ENCODE results near the gene FBXL19.
"Not testable (repeated sequence)": the region's sequence is repeated elsewhere in the genome, so short reads cannot be mapped to it uniquely, and the experiment has no call there.

FBXL19 gene, protein sequence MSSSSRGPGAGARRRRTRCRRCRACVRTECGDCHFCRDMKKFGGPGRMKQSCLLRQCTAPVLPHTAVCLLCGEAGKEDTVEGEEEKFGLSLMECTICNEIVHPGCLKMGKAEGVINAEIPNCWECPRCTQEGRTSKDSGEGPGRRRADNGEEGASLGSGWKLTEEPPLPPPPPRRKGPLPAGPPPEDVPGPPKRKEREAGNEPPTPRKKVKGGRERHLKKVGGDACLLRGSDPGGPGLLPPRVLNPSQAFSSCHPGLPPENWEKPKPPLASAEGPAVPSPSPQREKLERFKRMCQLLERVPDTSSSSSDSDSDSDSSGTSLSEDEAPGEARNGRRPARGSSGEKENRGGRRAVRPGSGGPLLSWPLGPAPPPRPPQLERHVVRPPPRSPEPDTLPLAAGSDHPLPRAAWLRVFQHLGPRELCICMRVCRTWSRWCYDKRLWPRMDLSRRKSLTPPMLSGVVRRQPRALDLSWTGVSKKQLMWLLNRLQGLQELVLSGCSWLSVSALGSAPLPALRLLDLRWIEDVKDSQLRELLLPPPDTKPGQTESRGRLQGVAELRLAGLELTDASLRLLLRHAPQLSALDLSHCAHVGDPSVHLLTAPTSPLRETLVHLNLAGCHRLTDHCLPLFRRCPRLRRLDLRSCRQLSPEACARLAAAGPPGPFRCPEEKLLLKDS

DNA sequence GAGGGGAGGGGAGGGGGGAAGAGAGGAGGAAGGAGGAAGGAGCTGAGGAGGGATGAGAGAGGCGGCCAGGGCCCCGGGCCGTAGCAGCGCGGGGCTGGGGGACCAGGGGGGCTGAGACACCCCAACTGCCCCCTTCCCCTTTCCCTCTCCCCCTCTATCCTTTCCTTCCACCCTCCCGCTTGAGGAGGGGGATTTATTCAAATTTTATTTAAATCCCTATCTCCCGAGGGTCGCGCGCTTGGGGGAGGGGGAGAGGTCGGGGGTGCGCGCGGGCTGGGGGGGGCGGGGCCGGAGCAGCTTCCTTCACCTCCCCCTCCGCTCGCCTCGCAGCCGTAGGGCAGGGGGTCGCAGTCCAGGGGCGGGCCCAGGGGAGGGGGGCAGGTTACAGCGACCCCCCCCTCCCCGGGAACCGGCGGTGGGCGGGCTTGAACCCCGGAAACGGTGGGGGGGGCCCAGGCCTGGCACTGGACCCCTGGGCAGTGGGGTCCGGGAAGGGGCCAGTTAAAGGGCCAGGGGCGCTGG lies at the start of gene FBXL19:
FBXL19 (plus strand) TSS at position 19 of the 522 bp plus-strand sequence. CDS start 2,183 bp downstream, outside the sequence.
- no peak for DNase-seq

DNA sequence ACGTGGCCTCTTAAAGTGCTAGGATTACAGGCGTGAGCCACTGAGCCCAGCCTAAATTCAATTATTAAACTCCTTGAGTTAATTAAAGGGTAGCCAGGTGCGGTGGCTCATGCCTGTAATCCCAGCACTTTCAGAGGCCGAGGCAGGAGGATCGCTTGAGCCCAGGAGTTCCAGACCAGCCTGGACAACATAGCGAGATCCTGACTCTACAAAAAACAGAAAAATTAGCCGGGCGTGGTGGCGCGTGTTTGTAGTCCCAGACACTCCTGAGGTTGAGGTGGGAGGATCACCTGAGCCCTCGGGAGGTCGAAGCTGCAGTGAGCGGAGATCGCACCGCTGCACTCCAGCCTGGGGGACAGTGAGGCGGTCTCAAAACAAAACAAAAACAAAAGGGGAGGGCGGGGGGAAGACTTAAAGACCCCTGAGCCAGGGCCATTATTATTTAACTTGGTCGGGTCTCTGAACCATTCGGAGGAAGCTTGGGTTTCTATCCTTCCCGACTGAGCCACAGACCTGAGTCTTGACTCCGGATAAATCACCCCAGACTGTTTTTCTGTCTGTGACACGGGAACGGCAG lies 49.0 kb upstream of the FBXL19 start:
- DNase-seq = no peak

DNA sequence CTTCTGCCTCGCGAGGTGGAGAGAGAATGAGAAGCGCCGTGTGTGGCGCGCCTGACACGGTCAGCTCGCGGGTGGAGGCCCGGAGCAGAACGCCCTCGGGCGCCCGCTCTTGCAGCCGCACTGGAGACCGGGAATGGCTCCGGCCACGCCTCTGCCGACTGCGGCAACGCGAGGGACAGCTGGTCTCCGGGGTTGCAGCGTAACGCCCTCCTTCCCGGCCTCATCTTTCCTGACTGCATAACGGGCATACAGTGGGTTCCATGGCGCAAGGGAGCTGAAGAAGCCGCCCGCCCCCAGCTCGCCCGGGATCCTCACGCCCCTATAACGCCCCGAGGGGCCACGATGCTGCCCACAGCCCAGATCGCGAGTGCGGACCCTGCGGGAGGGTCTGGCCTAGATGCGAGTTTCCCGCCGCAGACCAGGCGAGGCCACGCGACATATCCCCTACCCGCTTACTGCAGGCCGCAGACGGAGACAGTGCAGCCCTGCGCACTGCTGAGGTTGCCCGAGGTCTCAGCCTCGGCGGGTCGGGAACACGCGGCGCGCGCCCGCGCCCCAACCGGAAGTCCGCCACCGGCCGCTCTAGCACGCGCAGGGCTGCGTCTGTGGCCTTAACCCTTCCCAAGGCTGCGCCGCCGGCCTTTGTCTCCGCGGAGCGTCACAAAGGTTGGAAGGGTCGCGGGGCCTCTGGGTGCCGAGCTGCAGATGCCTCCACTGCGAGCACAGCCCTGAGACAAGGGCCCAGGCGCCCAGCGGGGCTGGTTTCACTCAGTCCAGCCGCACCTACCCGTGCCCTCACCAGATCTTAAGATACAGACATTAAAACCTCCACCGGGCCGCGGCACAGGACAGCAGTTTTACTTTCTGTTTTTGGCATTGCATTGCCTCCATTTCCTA lies 48.3 kb upstream of the FBXL19 start:
- DNase-seq = peak; percentile 87

DNA sequence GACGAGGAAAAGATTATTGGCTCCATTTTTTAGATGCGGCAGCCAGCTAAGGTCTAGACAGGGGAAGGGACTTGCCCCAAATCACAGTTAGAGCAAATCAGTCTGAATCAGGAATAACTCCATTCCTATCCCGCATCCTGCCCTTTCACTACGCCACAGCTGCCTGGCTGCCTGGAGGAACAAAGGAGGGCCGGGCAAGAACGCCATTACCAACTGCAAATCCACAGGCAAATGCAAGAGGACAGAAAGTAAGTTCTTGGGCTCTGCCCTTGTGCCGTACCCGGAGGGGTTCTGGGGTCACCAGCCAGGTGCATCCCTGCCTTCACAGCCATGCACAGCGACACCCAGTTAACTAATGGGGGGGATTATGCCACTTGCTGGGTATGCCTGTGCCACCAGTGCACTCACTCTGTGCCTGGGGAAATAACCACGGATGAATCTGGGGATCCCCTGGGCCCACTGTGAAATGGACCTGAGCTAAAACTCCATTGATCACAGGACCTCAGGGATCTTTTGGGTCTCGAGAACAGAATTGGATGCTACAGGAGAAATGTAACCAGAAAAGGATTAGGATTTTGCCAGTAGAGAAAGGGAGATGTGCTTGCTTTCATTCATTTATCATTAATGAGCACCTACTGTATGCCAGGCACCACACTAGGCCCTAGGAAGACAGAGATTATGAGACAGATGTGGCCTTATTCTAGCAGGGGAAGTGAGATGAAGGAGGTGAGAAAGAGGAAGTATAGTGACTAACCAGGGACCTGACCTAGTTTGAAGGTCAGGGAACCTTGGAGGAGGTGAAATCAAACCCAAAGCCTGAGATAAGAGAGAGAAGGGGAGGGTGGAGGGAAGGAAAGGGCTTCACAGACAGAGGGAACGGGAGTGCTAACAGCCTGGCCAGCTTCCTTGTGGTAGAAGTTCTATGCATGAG lies 47.2 kb upstream of the FBXL19 start:
- no peak for DNase-seq

DNA sequence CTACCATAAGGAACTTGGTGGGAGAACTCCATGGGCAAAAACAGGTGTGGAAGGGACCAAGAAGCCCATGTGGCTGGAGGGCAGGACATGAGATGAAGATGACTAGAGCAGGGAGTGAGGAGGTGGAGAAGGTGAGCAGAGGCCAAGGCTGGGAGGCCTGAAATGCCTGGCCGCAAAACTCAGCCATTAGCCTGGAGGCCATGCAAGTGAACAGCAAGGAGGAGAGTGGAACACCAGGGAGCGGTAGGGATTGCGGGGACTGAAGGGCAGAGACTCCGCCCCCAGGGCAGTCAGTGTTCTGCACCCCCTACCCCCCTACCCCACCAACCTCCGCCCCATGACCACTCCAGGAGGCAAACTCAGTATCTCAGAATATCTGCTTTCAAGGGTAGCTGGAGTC lies 46.5 kb upstream of the FBXL19 start:
- DNase-seq = no peak

DNA sequence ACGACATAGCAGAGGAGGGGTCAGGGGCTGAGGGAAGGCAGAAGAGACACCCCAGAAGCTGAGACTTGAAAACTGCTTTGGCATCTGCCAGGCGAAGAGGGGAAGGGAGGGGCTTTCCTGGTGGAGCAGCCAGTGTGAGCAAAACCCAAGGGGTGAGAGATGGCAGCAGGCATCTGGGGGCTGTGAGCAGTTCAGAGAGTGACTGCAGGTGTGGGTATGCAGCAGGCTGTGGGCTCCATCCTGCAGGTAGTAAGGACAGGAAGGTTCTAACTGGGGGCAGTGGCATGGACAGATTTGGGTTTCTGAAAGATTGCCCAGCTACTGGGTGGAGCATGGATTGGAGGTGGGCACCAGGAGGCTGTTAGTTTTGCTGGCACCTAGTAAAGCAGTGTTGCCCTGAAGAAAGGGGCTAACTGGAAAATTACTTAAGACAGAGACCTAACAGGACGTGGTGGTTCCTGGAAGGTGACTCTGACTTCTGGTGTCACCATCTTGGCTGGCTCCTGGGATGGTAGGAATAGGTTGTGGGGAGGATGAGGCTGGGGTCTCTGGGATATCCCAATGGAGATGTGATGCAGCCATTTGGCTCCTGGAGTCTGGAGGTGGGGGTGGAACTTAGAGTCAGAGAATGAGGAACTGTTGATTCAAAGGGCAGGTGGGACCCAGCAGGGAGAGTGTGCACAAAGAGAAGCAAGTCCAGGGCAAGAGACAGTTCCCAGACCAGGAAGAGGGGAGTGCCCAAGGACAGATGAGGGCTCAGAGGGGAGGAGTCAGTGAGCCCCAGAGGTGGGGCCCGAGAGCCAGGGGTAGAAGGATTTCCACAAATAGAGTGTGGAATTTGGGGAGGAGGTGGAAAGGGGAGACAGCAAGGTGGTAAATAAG lies 40.7 kb upstream of the FBXL19 start:
- DNase-seq = no peak

DNA sequence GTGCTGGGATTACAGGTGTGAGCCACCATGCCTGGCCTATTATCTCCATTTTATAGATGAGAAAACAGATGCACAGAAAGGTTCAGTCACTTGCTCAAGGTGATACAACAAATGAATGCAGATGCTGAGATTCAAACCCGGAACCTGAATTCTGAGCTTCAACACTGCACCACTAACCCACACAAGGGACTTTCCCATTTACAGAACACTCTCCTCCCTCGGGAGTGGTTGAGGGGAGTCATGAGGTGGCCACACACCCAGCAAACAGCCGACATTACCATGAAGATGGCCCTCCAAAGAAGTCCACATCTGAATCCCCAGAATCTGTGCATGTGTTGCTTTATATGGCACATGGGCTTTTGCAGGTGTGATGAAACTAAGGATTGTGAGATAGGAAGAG lies 38.6 kb upstream of the FBXL19 start:
- no peak for DNase-seq

DNA sequence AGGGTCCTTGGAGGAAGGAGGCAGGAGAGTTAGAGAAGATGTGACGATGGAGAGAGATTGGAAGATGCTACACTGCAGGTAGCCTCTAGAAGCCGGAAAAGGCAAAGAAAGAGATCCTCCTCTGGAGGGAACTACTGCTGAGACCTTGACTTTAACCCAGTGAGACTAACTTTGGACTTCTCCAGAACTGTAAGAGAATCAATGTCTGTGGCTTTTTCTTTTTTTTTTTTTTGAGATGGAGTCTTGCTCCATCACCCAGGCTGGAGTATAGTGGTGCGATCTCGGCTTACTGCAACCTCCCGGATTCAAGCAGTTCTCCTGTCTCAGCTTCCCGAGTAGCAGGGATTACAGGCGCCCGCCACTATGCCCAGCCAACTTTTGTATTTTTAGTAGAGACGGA lies 38.2 kb upstream of the FBXL19 start:
- DNase-seq = no peak

DNA sequence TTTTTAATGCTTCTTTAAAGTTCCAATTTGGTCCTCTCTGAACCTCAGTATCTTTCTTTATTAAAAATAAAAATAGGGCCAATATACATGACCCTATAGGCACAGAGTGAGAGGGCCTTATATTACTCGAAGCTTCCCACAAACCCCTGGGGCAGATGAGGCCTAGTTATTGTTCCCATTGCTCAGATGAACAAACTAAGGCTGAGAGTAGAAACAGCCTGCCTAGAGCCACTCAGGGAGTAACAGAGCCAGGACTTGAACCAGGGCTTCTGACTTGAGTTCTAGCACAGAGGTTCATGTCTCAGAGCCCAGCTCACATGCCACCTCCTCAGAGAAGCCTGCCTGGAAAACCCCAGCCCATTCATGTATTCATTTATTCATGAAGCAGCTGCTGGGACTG lies 37.2 kb upstream of the FBXL19 start:
- no peak for DNase-seq

DNA sequence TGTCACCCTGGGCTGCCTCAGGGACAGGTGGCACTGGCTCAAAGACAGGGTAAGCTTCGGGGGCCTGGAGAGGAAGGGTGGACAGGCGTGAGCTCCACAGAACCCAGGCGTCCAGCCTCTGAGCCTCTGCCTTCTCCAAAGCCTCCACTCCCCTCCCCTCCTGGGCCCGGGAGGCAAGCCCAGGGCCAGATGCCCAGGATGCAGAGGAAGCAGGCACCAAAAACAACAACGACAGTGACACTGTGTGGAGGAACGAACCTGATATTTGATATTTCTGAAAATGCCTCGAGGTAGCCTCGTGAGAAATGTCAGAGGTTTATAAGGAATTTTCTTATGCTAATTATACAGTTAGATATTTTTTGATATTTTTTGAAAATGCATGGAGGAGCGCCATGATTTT lies 35.4 kb upstream of the FBXL19 start:
- no peak for DNase-seq

DNA sequence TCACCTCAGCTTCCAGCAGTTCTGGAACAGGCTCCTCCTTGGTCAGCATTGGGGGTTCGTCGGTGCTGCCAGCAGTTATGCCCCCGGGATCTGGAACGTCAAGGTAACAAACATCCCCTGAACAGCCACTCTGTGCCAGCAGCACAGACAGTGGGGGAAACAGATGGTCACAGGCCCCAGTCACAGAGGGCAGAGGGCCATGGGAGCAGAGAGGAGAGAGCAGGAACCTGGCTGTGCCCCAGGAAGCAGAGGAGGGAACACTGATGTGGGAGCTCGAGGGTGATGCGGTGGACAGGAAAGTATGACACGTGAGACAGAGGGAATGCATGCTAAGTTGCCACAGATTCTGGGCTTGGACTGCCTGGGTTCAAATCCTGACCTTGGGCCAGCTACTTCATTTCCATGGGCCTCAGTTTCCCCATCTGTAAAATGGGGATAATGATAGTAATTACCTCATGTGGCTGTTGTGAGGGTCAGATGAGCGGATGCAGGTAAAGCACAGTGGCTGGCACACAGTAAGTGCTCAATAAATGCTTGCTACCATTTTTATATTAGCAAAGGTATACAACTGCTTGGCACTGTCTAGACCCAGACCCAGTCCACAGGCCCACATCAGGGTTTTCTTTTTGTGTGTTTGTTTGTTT lies 34.4 kb upstream of the FBXL19 start:
- no peak for DNase-seq

DNA sequence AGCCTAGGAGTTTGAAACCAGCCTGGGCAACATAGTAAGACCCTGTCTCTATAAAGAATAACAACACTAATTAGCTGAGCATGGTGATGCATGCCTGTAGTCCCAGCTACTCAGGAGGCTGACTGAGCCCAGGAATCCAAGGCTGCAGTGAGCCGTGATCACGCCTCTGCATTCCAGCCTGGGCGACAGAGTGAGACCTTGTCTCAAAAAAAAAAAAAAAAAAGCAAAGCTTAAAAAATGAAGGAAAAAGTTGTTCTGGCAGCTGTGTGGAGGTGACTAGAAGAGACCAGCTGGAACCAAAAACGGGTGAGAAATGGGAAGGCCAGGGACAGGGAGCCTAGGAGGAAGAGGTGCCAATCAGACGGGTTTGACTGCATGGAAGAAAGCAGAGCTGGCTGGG lies 33.7 kb upstream of the FBXL19 start:
- no peak for DNase-seq

DNA sequence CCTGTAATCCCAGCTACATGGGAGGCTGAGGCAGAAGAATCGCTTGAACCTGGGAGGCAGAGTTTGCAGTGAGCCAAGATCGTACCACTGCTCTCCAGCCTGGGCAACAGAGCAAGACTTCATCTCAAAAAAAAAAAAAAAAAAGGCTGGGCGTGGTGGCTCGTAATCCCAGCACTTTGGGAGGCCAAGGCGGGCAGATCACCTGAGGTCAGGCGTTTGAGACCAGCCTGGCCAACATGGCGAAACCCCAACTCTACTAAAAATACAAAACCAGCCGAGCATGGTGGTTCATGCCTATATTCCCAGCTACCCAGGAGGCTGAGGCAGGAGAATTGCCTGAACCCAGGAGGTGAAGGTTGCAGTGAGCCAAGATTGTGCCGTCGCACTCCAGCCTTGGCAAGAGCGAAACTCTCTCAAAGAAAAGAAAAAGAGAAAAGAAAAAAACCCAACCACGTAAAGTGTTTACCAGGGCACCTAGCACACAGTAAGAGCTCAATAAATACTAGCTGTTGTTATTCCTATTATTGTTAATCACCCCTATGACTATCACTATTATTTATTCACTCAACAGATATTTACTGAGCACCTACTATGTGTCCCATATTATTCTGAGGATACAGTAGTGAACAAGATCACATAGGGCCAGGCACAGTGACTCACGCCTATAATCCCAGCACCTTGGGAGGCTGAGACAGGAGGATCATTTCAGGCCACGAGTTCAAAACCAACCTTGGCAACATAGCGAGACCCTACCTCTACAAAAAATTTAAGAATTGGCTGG lies 32.1 kb upstream of the FBXL19 start:
- not testable (repeated sequence) for DNase-seq

DNA sequence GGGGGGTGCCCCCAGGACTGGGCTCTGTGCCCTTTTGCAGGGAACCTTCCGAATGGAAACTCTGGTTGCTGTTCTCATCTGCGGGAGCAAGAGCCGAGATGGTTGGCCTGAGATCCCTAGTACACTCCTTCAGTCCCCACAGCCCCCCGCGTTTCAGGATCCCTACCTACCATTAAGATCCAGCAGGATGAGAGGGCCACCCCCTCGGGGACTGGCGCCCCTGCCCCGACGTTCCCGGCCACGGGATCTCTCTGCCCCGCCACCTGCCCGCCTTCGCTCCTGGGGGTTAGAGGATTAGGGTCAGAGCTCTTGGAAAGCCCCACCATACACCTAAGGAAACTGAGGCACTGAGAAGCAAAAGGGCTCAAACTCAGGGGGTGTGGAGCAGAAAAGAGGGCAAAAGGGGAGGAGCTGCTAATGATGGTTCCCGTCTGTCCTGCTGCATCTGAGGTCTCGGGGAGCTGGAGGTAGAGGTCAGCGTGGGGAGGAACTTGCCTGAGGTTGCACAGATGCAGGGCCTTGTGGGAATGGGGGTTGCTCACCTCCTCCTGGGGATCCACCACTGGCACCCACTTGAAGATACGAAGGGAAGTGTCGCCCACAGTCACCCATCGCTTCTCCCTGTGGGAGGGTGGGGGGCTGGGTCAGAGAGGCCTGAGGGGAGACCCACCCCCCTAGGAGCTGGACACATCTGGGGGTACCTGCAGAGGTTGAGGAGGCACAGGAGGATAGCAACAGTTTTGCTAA lies 30.5 kb upstream of the FBXL19 start:
- DNase-seq = no peak

DNA sequence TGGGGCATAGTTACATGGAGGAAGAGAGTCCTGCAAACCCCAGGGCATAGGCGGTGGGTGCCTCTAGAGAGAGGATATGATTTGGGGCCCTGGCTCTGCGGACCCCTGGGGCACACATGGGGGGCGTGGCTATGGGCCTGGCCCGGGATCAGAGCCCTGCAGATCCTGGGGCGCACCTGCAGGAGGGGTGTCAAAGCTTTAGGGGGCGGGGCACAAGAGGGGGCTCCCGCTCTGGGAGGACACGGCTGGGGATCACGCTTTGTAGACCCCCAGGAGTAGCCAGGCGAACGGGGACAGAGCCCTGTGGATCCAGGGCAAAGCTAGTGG lies 30.0 kb upstream of the FBXL19 start:
- no peak for DNase-seq

DNA sequence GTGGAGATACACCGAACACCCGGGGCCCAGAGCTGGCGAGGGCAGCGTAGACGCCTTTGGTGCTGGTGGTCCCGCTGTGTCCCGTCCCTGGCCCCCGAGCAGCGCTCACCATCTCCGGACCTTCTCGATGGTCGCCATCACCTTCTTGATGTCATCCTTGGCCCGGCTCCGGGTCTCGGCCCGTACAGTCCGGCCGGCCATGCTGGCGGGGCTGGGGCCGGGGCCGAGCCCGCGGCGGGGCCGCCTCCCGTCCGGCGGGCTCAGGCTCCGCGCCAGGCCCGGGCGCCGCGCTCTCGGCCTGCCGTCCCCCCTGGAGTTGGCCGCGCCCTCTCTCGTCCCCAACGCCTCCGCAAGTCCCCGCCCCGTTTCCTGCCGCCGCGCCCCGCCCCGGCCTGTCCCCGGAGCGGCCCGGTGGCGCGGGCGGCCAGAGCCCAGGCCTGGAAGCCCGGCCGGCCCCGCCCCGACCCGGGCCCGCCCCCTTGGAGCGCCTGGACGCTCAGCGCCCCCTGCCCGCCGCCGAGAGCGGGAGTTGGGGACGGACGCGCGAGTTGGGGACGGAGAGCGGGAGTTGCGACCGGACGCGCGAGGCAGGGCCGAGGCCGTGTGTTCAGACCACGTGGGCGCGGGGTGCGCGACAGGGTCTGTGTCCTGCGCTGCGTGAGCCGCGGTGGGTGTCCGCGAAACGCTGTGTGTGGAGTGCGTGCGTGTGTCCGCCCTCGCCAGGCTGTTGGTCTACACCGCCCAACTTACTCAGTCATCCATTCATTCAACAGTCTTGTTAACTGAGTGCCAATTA lies 29.4 kb upstream of the FBXL19 start, which contains the start of gene BCL7C:
BCL7C (minus strand) TSS at position 334 of the 796 bp plus-strand sequence; CDS start at position 201, 133 bp downstream.
- DNase-seq = peak; percentile 85

DNA sequence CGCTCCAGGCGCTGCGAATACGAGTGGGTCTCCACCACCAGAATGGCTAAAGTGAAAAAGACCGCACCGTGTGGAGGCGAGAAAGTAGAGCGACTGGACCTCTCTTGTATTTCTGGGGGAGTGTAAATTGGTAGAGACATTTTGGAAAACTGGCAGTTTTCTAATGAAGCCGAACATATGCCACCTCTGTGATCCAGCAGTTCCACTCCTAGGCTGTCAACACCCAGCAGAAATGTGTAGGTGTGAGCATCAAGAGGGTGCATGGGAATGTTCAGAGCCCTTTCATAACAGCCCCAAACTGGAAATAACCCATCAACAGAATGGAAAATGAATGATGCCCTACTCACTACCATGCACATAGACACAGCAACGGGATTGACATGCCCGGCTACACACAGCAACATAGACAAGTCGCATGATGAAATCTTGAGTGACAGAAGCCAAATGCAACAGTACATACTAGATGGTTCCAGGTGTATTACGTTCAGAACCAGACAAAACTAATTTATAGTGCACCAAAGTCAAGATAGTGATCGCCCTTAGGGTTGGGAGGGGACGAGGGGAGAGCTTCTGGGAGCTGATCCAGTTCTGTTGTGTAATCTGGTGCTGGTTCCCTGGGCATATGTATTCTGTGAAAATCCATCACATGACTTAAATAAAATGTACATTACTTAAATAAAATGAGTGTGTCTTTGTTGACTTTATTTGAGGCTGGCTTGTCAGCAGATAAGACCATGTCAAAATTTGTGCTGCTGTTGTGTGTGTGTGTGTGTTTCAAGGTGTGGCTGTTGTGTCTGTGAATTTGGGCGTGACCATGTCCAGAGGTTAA lies 28.6 kb upstream of the FBXL19 start:
- no peak for DNase-seq

All from stimulated activated CD4-positive, alpha-beta T cell treated with anti-CD3 and anti-CD28 coated beads, Interleukin-12 subunit alpha, Interleukin-12 subunit beta, amount 100 ng/mL, for 4 hours (primary cell).